Measurements from ENCODE around the gene NR1I3.

GRCh38 chr1:161260376-161261260 is 22.6 kb upstream of the NR1I3 start:
- no peak for TF ChIP-seq SREBF2 (IDR thresholded peaks at IDR 0.05)
- no peak for TF ChIP-seq REST (IDR thresholded peaks at IDR 0.05)
- TF ChIP-seq CTCF (IDR thresholded peaks at IDR 0.05): no peak
- no peak for TF ChIP-seq EP300 (IDR thresholded peaks at IDR 0.05)
- TF ChIP-seq JUN (IDR thresholded peaks at IDR 0.05): no peak
- no peak for TF ChIP-seq FOSL2 (IDR thresholded peaks at IDR 0.05)
- TF ChIP-seq FOSL2 (CRISPR knock-in tag; IDR thresholded peaks at IDR 0.05): no peak
- TF ChIP-seq RFX5 (IDR thresholded peaks at IDR 0.05): no peak
- no peak for TF ChIP-seq MAZ (IDR thresholded peaks at IDR 0.05; ENCODE audit: borderline replicate concordance, low read depth, low read length)
- TF ChIP-seq ESRRA (IDR thresholded peaks at IDR 0.05; ENCODE audit: borderline replicate concordance, low read length): no peak
- no peak for TF ChIP-seq MAX (IDR thresholded peaks at IDR 0.05)
- no peak for TF ChIP-seq TP53 (CRISPR knock-in tag; IDR thresholded peaks at IDR 0.05)
